K562 (cell line): Measurements from ENCODE around the gene PRCD. TPM values are rescaled to one million over a fixed set of nuclear protein-coding genes. Genes with fewer than 3 reads are reported as not detected.

Experiments used
- ATAC-seq: fragments of 200-7000 bp; cut with Tn5 transposase; 3 replicates; pipeline ENCODE4 v1.9.1; 2020; ENCODE audit warnings: moderate library complexity
- BruUV-seq: library from RNA; stranded (reverse); fragments of 400-500 nt; replicated peaks from 2 replicates; lab custom pipeline; 2021; lab: Mats Ljungman, UMichigan
- CTCF ChIA-PET: fragments of 300-600 bp; formaldehyde crosslinking; extraction: SDS; loops from one replicate; lab custom pipeline; 2021; ENCODE audit warnings: low intra/inter-chr PET ratio; lab: Yijun Ruan, JAX
- POLR2A ChIA-PET: fragments of 300-600, 350-650 bp; sonication (Branson Sonifier 250); formaldehyde crosslinking; extraction: SDS; loops from one replicate; lab custom pipeline; 2021; ENCODE audit warnings: antibody characterized with exemption, inconsistent platforms; lab: Yijun Ruan, JAX
- DNase-seq, 4 experiments: peaks; one replicate each; pipeline versions ENCODE4 v3.0.0 to v3.0.0-alpha.2; 2011 to 2018; ENCODE audit warnings: low spot score in 3 of 4, mixed read lengths in 3 of 4; ENCODE audit errors: extremely low read depth in 1 of 4
- FAIRE-seq: peaks from 2 replicates; lab custom pipeline; 2011; peaks lifted over from hg19 to GRCh38; lab: Jason Lieb, UNC
- H2AFZ ChIP-seq: 2 replicates; pipeline ENCODE4 v1.6.0; 2011; ENCODE audit warnings: low read depth, low read length, control low read depth, inconsistent platforms
- H3K27ac ChIP-seq: fragments of 200-600 bp; 3 replicates; pipeline ENCODE4 v1.8.0; 2011; ENCODE audit warnings: low read depth, mild to moderate bottlenecking, control low read depth, inconsistent platforms, low read length, moderate library complexity, mixed read lengths; ENCODE audit errors: extremely low read depth
- H3K27me3 ChIP-seq, 2 experiments: fragments of 300-600 bp in 1 of 2; 2 replicates in 1 of 2; 3 replicates in 1 of 2; pipeline versions ENCODE4 v1.6.0 to v1.8.0; 2011; ENCODE audit warnings: inconsistent platforms in 2 of 2, low read length in 2 of 2, mild to moderate bottlenecking in 1 of 2, mixed read lengths in 1 of 2, moderate library complexity in 1 of 2; ENCODE audit not compliant: control insufficient read depth in 2 of 2, insufficient read depth in 2 of 2
- H3K36me3 ChIP-seq: fragments of 300-600 bp; 3 replicates; pipeline ENCODE4 v1.8.0; 2011; ENCODE audit warnings: mild to moderate bottlenecking, low read length, inconsistent platforms; ENCODE audit not compliant: control insufficient read depth, insufficient read depth
- H3K4me1 ChIP-seq, 2 experiments: fragments of 200-600 bp in 1 of 2; replicated peaks in 1 of 2; 2 replicates in 1 of 2; 3 replicates in 1 of 2; pipeline versions ENCODE4 v1.5.1 to v1.8.0; 2011; ENCODE audit warnings: inconsistent platforms in 2 of 2, low read length in 2 of 2, mild to moderate bottlenecking in 1 of 2, mixed read lengths in 1 of 2, moderate library complexity in 1 of 2; ENCODE audit not compliant: control insufficient read depth in 2 of 2, insufficient read depth in 2 of 2
- H3K4me2 ChIP-seq: 2 replicates; pipeline ENCODE4 v1.6.1; 2011; ENCODE audit warnings: low read length, control low read depth, inconsistent platforms, mixed read lengths; ENCODE audit not compliant: insufficient read depth
- H3K4me3 ChIP-seq: fragments of 200-600 bp; sonication (generic), shearing (Covaris generic); 2 replicates; pipeline ENCODE4 v1.5.1; 2016; ENCODE audit warnings: control low read depth, inconsistent platforms
- H3K79me2 ChIP-seq: fragments of 200-600 bp; 3 replicates; pipeline ENCODE4 v1.8.0; 2011; ENCODE audit warnings: low read length, inconsistent platforms; ENCODE audit not compliant: control insufficient read depth, insufficient read depth
- H3K9ac ChIP-seq, 2 experiments: 2 replicates each; pipeline versions ENCODE4 v1.6.0 to v1.6.1; 2011; ENCODE audit warnings: low read depth in 2 of 2, low read length in 2 of 2, control low read depth in 1 of 2, inconsistent platforms in 1 of 2, mild to moderate bottlenecking in 1 of 2, mixed read lengths in 1 of 2; ENCODE audit not compliant: insufficient read depth in 1 of 2
- H3K9me1 ChIP-seq: one replicate; pipeline ENCODE4 v1.6.0; 2011; ENCODE audit warnings: inconsistent platforms, mild to moderate bottlenecking, low read length, moderate library complexity; ENCODE audit not compliant: control insufficient read depth, insufficient read depth
- H3K9me3 ChIP-seq: replicated peaks from 2 replicates; pipeline ENCODE4 v1.5.1; 2011; ENCODE audit warnings: low read depth, low read length, inconsistent platforms; ENCODE audit not compliant: control insufficient read depth, insufficient read depth
- H4K20me1 ChIP-seq: replicated peaks from 2 replicates; pipeline ENCODE4 v1.6.1; 2011; ENCODE audit warnings: low read length, inconsistent platforms, mixed read lengths; ENCODE audit not compliant: control insufficient read depth, insufficient read depth
- CEBPZ ChIP-seq: fragments of 150-350 bp; IDR thresholded peaks from 2 replicates; pipeline ENCODE4 v1.6.1; 2014; ENCODE audit warnings: low read depth, mild to moderate bottlenecking, low read length, borderline replicate concordance
- CTCFL ChIP-seq: IDR thresholded peaks from 2 replicates; pipeline ENCODE4 v1.6.1; 2011; ENCODE audit warnings: borderline replicate concordance, low read depth, mild to moderate bottlenecking, moderate library complexity, low read length; ENCODE audit not compliant: insufficient read depth, poor library complexity, severe bottlenecking
- E2F3 ChIP-seq: fragments of 250-450 bp; sonication (Bioruptor Pico); IDR thresholded peaks from 2 replicates; pipeline ENCODE4 v1.4.0; 2020; ENCODE audit warnings: mild to moderate bottlenecking
- NR3C1 ChIP-seq: sonication (generic); formaldehyde crosslinking; IDR thresholded peaks from 2 replicates; pipeline ENCODE4 v1.8.1; 2022; ENCODE audit warnings: missing genetic modification reagents
- POLR2A ChIP-seq: fragments of 450-650 bp; conservative IDR thresholded peaks from 2 replicates; pipeline ENCODE4 v1.6.1; 2016
- POLR2AphosphoS5 ChIP-seq: IDR thresholded peaks from 2 replicates; pipeline ENCODE4 v1.6.1; 2011; ENCODE audit warnings: mild to moderate bottlenecking, low read depth, low read length, moderate library complexity; ENCODE audit not compliant: control insufficient read depth, insufficient read depth
- SMARCC2 ChIP-seq: fragments of 450-650 bp; IDR thresholded peaks from 2 replicates; pipeline ENCODE4 v1.6.1; 2017; ENCODE audit warnings: antibody characterized with exemption, moderate library complexity, mild to moderate bottlenecking, low read depth
- SNIP1 ChIP-seq: fragments of 450-650 bp; IDR thresholded peaks from 2 replicates; pipeline ENCODE4 v1.7.1; 2017; ENCODE audit warnings: low read depth, mild to moderate bottlenecking
- SUPT5H ChIP-seq: fragments of 450-650 bp; IDR thresholded peaks from 2 replicates; pipeline ENCODE4 v1.6.1; 2016
- ZNF551 ChIP-seq: fragments of 250-450 bp; sonication (Bioruptor Pico); IDR thresholded peaks from 2 replicates; pipeline ENCODE4 v1.5.0; 2021; ENCODE audit warnings: mild to moderate bottlenecking, moderate library complexity
- WGBS: fragments of 100-300 bp; shearing (Covaris generic); methylation state at CpG from one replicate; pipeline ENCODE4 v1.1.6; 2016; ENCODE audit warnings: low coverage, mixed read lengths; ENCODE audit not compliant: insufficient coverage; ENCODE audit errors: missing lambda C conversion rate; 5-methylcytosine and 5-hydroxymethylcytosine counted together
- in situ Hi-C: fragments of 300-500 bp; cut with MboI; formaldehyde crosslinking; loops from 4 replicates; pipeline ENCODE4 v1.15.0; 2018; ENCODE audit warnings: inconsistent platforms, mixed read lengths
- intact Hi-C: fragments of 100-400 bp; cut with micrococcal nuclease; formaldehyde crosslinking; loops from 2 replicates; pipeline ENCODE4 v1.14.2; 2022
- polyA plus RNA-seq, 8 experiments: library from polyadenylated mRNA; depleted of rRNA in 4 of 8; stranded (reverse) in 5 of 8; unstranded in 3 of 8; fragments of >200 nt; fragmentation: Nextera tagmentation in 2 of 8; fragmentation: Illumina TruSeq in 1 of 8; extraction: Ambion mirVana in 2 of 8; extraction: Trizol in 1 of 8; gene quantifications; 2 replicates each; pipeline versions ENCODE4 v1.2.1 to v1.2.3, GENCODE V29; 2011 to 2014; ENCODE audit warnings: inconsistent platforms in 1 of 8, missing spikeins in 1 of 8
- total RNA-seq, 7 experiments: library from RNA; depleted of rRNA in 6 of 7; stranded (reverse); fragments of >200 nt in 6 of 7; fragmentation: Illumina TruSeq in 2 of 7; extraction: Trizol in 2 of 7; gene quantifications; 2 replicates each; pipeline versions ENCODE4 v1.2.1 to v1.2.3, GENCODE V29; 2011 to 2021; ENCODE audit warnings: low replicate concordance in 1 of 7

The PRCD gene
- total and polyA plus RNA-seq, 9 of the 15 experiments (the other 6 are each of a cell fraction or from before 2014, with no cell fraction given), result 0.20 to 0.25 (median 0.21) TPM; not detected in 6

GRCh38 chr17:76566613-76566943 lies 26.7 kb downstream of the PRCD start:
- Histone ChIP-seq H4K20me1 (peaks cover 24% of the 10 kb centered on the region), H2AFZ (no peak overlapping the region), H3K4me1 (peaks cover 26 to 44% of the 10 kb centered on the region in 2 experiments), H3K27me3 (no peaks in the 10 kb centered on the region), H3K27ac (no peak overlapping the region; the same call in 2 of the 3 replicates), H3K9me3 (no peaks in the 10 kb centered on the region), H3K9me1 (no peaks in the 10 kb centered on the region), H3K9ac (peak overlapping the region in 1 of 2 experiments; percentile 37; a peak in 1 of 4 replicates), H3K79me2 (peaks cover 22% of the 10 kb centered on the region), H3K4me3 (no peak overlapping the region), H3K4me2 (no peak overlapping the region), H3K36me3 (peaks cover 42% of the 10 kb centered on the region)
- ChIA-PET CTCF (no interaction called here), POLR2A (interaction anchor here (0.8 to 4.1 kb wide), 15 partner anchors 8 to 72 kb away, joined by 3 to 48 read pairs (median 5); partner anchors contain the start of gene ST6GALNAC2)
- BruUV-seq, result no TSS peak
- TF ChIP-seq SNIP1 (no peak), CEBPZ (no peak), POLR2A (peak; percentile 53), E2F3 (CRISPR knock-in tag) (no peak), SUPT5H (peak; percentile 40; the same call in 1 of the 2 replicates), ZNF551 (CRISPR knock-in tag) (no peak), CTCFL (no peak), SMARCC2 (no peak), NR3C1 (CRISPR knock-in tag) (no peak), POLR2AphosphoS5 (0 out of 2 replicates have a peak, but pooled peaks have one; percentile 11)
- 73% methylated on average over 3 of the region's 3 CpGs for WGBS
- FAIRE-seq, result no peak
- in situ Hi-C loops (no loop called here), intact Hi-C loops (no loop called here)
- no peak for DNase-seq
- ATAC-seq, result no peak
